NB4 (cell line): ENCODE measurements around the gene ABCC10.

Source experiments
- MAX ChIP-seq: IDR thresholded peaks from 2 replicates; pipeline ENCODE4 v1.6.1; 2011; ENCODE audit warnings: low read depth, low read length
- POLR2A ChIP-seq: IDR thresholded peaks from 2 replicates; pipeline ENCODE4 v1.6.1; 2011; ENCODE audit warnings: mild to moderate bottlenecking; ENCODE audit not compliant: insufficient read length; ENCODE audit errors: extremely low read depth
- TF ChIP-seq, protein P1 (sequence below): IDR thresholded peaks from one replicate; pipeline ENCODE4 v1.5.1; 2012; ENCODE audit warnings: low read depth, low read length

DNA sequence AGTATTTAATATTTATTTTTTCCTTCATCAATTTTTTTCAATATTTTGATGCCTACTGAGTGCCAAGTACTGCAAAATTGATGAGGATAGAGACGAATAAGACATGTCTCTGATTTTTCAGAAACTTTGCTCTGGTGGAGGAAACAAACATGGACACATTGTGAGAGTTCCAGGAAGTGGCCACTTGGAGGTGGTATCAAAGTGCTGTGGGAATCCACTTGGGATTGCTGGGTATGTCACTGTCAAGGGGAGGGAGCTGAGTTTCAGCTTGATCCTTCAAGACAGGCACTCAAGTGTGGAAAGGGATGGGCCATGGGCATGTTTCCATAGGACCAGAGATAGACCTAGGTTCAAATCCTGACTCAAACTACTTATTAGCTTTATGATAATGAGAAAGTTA is 24.5 kb upstream of the ABCC10 start:
- TF ChIP-seq, protein P1, sequence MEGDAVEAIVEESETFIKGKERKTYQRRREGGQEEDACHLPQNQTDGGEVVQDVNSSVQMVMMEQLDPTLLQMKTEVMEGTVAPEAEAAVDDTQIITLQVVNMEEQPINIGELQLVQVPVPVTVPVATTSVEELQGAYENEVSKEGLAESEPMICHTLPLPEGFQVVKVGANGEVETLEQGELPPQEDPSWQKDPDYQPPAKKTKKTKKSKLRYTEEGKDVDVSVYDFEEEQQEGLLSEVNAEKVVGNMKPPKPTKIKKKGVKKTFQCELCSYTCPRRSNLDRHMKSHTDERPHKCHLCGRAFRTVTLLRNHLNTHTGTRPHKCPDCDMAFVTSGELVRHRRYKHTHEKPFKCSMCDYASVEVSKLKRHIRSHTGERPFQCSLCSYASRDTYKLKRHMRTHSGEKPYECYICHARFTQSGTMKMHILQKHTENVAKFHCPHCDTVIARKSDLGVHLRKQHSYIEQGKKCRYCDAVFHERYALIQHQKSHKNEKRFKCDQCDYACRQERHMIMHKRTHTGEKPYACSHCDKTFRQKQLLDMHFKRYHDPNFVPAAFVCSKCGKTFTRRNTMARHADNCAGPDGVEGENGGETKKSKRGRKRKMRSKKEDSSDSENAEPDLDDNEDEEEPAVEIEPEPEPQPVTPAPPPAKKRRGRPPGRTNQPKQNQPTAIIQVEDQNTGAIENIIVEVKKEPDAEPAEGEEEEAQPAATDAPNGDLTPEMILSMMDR, result no peak
- TF ChIP-seq POLR2A (no peak), MAX (no peak)
